ENCODE measurements around the gene TMEM200C. TPM values are rescaled to one million over a fixed set of nuclear protein-coding genes. Genes with fewer than 3 reads are reported as not detected.

Gene TMEM200C
- total and polyA plus RNA-seq, 9 of the 15 experiments (the other 6 are each of a cell fraction or from before 2014, with no cell fraction given): 0.04 TPM; not detected in 8

DNA sequence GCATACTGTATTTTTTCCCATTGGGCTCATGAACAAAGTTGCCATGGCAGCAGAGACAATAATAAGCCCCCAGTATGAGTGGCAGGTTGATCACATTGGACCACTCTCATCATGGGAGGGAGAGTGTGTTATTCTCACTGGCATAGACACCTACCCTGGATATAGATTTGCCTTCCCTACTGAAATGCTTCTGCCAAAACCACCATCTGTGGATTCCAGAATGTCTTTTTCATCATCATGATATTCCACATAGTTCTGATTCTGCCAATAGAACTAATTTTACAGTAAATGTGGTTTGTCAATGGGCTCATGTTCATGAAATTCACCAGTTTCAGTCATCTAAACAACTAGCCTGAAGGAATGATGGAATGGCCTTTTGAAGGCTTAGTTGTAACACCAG, 18.4 kb downstream of the TMEM200C start:
- TF ChIP-seq SRSF7 (optimal IDR thresholded peaks at IDR 0.05; ENCODE audit: low read depth, low read length) (no peak), POLR3A (IDR thresholded peaks at IDR 0.05; ENCODE audit: borderline replicate concordance, extremely low read depth, insufficient read depth, insufficient read length) (no peak), ZNF717 (CRISPR knock-in tag; IDR thresholded peaks at IDR 0.05) (no peak), LCOR (CRISPR knock-in tag; IDR thresholded peaks at IDR 0.05) (no peak), ZFP36 (IDR thresholded peaks at IDR 0.05; ENCODE audit: low read depth, low read length, partially characterized antibody) (no peak), ETV1 (tag; conservative IDR thresholded peaks at IDR 0.05; ENCODE audit: low read depth) (no peak), ZNF146 (CRISPR knock-in tag; IDR thresholded peaks at IDR 0.05; ENCODE audit: unreplicated experiment) (no peak), RHOXF2B (CRISPR knock-in tag; conservative IDR thresholded peaks at IDR 0.05) (no peak), ZSCAN29 (IDR thresholded peaks at IDR 0.05) (no peak), ERF (CRISPR knock-in tag; IDR thresholded peaks at IDR 0.05) (no peak), ZNF830 (CRISPR knock-in tag; IDR thresholded peaks at IDR 0.05) (no peak), MTA2 (IDR thresholded peaks at IDR 0.05; ENCODE audit: low read depth) (no peak), ZNF253 (CRISPR knock-in tag; conservative IDR thresholded peaks at IDR 0.05) (no peak)
- TF ChIP-seq, protein P1, sequence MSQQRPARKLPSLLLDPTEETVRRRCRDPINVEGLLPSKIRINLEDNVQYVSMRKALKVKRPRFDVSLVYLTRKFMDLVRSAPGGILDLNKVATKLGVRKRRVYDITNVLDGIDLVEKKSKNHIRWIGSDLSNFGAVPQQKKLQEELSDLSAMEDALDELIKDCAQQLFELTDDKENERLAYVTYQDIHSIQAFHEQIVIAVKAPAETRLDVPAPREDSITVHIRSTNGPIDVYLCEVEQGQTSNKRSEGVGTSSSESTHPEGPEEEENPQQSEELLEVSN (IDR thresholded peaks at IDR 0.05; ENCODE audit: borderline replicate concordance in 1 of 2, extremely low read depth in 1 of 2, insufficient read depth in 1 of 2, insufficient read length in 1 of 2, low read depth in 1 of 2, low read length in 1 of 2, poor library complexity in 1 of 2, severe bottlenecking in 1 of 2): no peak
- TF ChIP-seq, protein P2, sequence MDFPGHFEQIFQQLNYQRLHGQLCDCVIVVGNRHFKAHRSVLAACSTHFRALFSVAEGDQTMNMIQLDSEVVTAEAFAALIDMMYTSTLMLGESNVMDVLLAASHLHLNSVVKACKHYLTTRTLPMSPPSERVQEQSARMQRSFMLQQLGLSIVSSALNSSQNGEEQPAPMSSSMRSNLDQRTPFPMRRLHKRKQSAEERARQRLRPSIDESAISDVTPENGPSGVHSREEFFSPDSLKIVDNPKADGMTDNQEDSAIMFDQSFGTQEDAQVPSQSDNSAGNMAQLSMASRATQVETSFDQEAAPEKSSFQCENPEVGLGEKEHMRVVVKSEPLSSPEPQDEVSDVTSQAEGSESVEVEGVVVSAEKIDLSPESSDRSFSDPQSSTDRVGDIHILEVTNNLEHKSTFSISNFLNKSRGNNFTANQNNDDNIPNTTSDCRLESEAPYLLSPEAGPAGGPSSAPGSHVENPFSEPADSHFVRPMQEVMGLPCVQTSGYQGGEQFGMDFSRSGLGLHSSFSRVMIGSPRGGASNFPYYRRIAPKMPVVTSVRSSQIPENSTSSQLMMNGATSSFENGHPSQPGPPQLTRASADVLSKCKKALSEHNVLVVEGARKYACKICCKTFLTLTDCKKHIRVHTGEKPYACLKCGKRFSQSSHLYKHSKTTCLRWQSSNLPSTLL (IDR thresholded peaks at IDR 0.05): no peak
- TF ChIP-seq, protein P3, sequence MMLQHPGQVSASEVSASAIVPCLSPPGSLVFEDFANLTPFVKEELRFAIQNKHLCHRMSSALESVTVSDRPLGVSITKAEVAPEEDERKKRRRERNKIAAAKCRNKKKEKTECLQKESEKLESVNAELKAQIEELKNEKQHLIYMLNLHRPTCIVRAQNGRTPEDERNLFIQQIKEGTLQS (IDR thresholded peaks at IDR 0.05): no peak
- TF ChIP-seq, protein P3 (CRISPR knock-in tag; conservative IDR thresholded peaks at IDR 0.05): no peak
- TF ChIP-seq, protein P4, sequence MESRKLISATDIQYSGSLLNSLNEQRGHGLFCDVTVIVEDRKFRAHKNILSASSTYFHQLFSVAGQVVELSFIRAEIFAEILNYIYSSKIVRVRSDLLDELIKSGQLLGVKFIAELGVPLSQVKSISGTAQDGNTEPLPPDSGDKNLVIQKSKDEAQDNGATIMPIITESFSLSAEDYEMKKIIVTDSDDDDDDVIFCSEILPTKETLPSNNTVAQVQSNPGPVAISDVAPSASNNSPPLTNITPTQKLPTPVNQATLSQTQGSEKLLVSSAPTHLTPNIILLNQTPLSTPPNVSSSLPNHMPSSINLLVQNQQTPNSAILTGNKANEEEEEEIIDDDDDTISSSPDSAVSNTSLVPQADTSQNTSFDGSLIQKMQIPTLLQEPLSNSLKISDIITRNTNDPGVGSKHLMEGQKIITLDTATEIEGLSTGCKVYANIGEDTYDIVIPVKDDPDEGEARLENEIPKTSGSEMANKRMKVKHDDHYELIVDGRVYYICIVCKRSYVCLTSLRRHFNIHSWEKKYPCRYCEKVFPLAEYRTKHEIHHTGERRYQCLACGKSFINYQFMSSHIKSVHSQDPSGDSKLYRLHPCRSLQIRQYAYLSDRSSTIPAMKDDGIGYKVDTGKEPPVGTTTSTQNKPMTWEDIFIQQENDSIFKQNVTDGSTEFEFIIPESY (CRISPR knock-in tag; IDR thresholded peaks at IDR 0.05): no peak
- H3K4me3 ChIP-seq: no peak overlapping the region
- in situ Hi-C loops (cut with MboI): loop anchor here (10.0 kb wide), 1 partner anchor 1008 kb away; no protein-coding TSS in a partner anchor

More for the DNA sequence above, 18.4 kb downstream of the TMEM200C start:
- BruUV-seq (replicated peaks): no TSS peak
- FAIRE-seq: no peak
- Histone ChIP-seq H3K27ac (ENCODE audit: extremely low read depth, low read depth, low read length) (no peak overlapping the region), H3K4me2 (ENCODE audit: insufficient read depth, low read length) (no peak overlapping the region), H3K9me3 (replicated peaks; ENCODE audit: control insufficient read depth, insufficient read depth, low read depth, low read length) (no peaks in the 10 kb centered on the region), H4K20me1 (replicated peaks; ENCODE audit: control insufficient read depth, insufficient read depth, low read length) (no peaks in the 10 kb centered on the region), H3K79me2 (ENCODE audit: control insufficient read depth, insufficient read depth, low read length) (no peaks in the 10 kb centered on the region), H3K9me1 (ENCODE audit: control insufficient read depth, insufficient read depth, low read length) (no peaks in the 10 kb centered on the region), H3K27me3 (ENCODE audit: control insufficient read depth in 2 of 2, insufficient read depth in 2 of 2, low read length in 2 of 2) (no peaks in the 10 kb centered on the region), H2AFZ (ENCODE audit: low read depth, low read length) (no peak overlapping the region), H3K9ac (ENCODE audit: insufficient read depth in 1 of 2, low read depth in 2 of 2, low read length in 2 of 2) (no peak overlapping the region), H3K36me3 (ENCODE audit: control insufficient read depth, insufficient read depth, low read length) (no peaks in the 10 kb centered on the region), H3K4me1 (replicated peaks in 1 of 2; ENCODE audit: control insufficient read depth in 2 of 2, insufficient read depth in 2 of 2, low read length in 2 of 2) (no peaks in the 10 kb centered on the region)
- no peak for ATAC-seq
- POLR2A ChIA-PET: no interaction called here
- no peak for DNase-seq (ENCODE audit: extremely low read depth in 1 of 4, low spot score in 3 of 4)
- intact Hi-C loops (cut with micrococcal nuclease): loop anchor here (5.0 to 10.0 kb wide), 2 partner anchors 608 to 645 kb away; no protein-coding TSS in a partner anchor
- CTCF ChIA-PET (ENCODE audit: low intra/inter-chr PET ratio): no interaction called here
